PC-3 (cell line): ENCODE results near the gene E2F8. TPM values are rescaled to one million over a fixed set of nuclear protein-coding genes. Genes with fewer than 3 reads are reported as not detected.

Source experiments
- ATAC-seq: fragments of 200-7000 bp; cut with Tn5 transposase; 2 replicates; pipeline ENCODE4 v1.9.1; 2020; ENCODE audit warnings: mild to moderate bottlenecking, moderate library complexity
- BruUV-seq: library from RNA; stranded (reverse); fragments of 400-500 nt; replicated peaks from 2 replicates; lab custom pipeline; 2021; lab: Mats Ljungman, UMichigan
- CTCF ChIA-PET: fragments of 300-600 bp; sonication (Branson Sonifier 250); formaldehyde crosslinking; loops from one replicate; lab custom pipeline; 2022; ENCODE audit warnings: antibody characterized with exemption; lab: Charles Lee
- POLR2A ChIA-PET: fragments of 300-600 bp; sonication (Branson Sonifier 250); formaldehyde crosslinking; loops from one replicate; lab custom pipeline; 2022; ENCODE audit warnings: antibody characterized with exemption; ENCODE audit not compliant: unreplicated experiment; lab: Charles Lee
- DNase-seq: peaks from one replicate; pipeline ENCODE4 v3.0.0-alpha.2; 2015
- H2AFZ ChIP-seq: fragments of 300-600 bp; sonication (generic); 2 replicates; pipeline ENCODE4 v1.6.0; 2016; ENCODE audit warnings: antibody characterized with exemption, low read length
- H3F3A ChIP-seq: fragments of 300-600 bp; sonication (generic); one replicate; pipeline ENCODE4 v1.6.0; 2017; ENCODE audit warnings: antibody characterized with exemption, low read length, control low read depth, mild to moderate bottlenecking; ENCODE audit not compliant: unreplicated experiment
- H3K27ac ChIP-seq: fragments of 300-600 bp; sonication (generic); 2 replicates; pipeline ENCODE4 v1.5.1; 2016; ENCODE audit warnings: mild to moderate bottlenecking, low read length
- H3K27me3 ChIP-seq: fragments of 300-600 bp; sonication (generic); 2 replicates; pipeline ENCODE4 v1.6.1; 2016; ENCODE audit warnings: low read length, mixed read lengths
- H3K36me3 ChIP-seq: fragments of 300-600 bp; sonication (generic); 2 replicates; pipeline ENCODE4 v1.6.1; 2016; ENCODE audit warnings: low read depth, mixed run types, low read length, mixed read lengths
- H3K4me1 ChIP-seq: fragments of 300-600 bp; sonication (generic); 2 replicates; pipeline ENCODE4 v1.5.1; 2016; ENCODE audit warnings: low read length; ENCODE audit not compliant: insufficient read depth
- H3K4me2 ChIP-seq: fragments of 300-600 bp; sonication (generic); 2 replicates; pipeline ENCODE4 v1.6.0; 2016; ENCODE audit warnings: low read length
- H3K4me3 ChIP-seq: fragments of 300-600 bp; sonication (generic); 2 replicates; pipeline ENCODE4 v1.5.1; 2016; ENCODE audit warnings: mild to moderate bottlenecking, low read length, mixed read lengths
- H3K79me2 ChIP-seq: fragments of 300-600 bp; sonication (generic); 2 replicates; pipeline ENCODE4 v1.6.1; 2017; ENCODE audit warnings: low read length, mixed read lengths
- H3K9ac ChIP-seq: fragments of 300-600 bp; sonication (generic); 2 replicates; pipeline ENCODE4 v1.6.0; 2016; ENCODE audit warnings: mild to moderate bottlenecking, low read length
- H3K9me2 ChIP-seq: fragments of 300-600 bp; sonication (generic); replicated peaks from 2 replicates; pipeline ENCODE4 v1.6.1; 2016; ENCODE audit warnings: mixed run types, low read length, mixed read lengths
- H3K9me3 ChIP-seq: fragments of 300-600 bp; sonication (generic); 2 replicates; pipeline ENCODE4 v1.6.1; 2016; ENCODE audit warnings: low read length, mixed read lengths
- H4K20me1 ChIP-seq: fragments of 300-600 bp; sonication (generic); 2 replicates; pipeline ENCODE4 v1.6.1; 2016; ENCODE audit warnings: low read length, mixed read lengths
- EZH2 ChIP-seq: fragments of 300-600 bp; sonication (generic); IDR thresholded peaks from one replicate; pipeline ENCODE4 v1.6.1; 2017; ENCODE audit warnings: antibody characterized with exemption, mild to moderate bottlenecking, low read length; ENCODE audit not compliant: unreplicated experiment
- EZH2phosphoT487 ChIP-seq: fragments of 300-600 bp; sonication (generic); IDR thresholded peaks from 2 replicates; pipeline ENCODE4 v1.6.1; 2018; ENCODE audit warnings: mild to moderate bottlenecking, antibody characterized with exemption, low read length, borderline replicate concordance
- intact Hi-C: fragments of 100-400 bp; cut with micrococcal nuclease; formaldehyde crosslinking; loops from 2 replicates; pipeline ENCODE4 v1.9.0; 2023
- total RNA-seq: library from RNA; depleted of rRNA; stranded (reverse); fragments of >200 nt; gene quantifications from 2 replicates; pipeline ENCODE4 v1.2.3, GENCODE V29; 2014
- TF ChIP-seq, protein P1 (sequence below): fragments of 300-600 bp; sonication (generic); conservative IDR thresholded peaks from 2 replicates; pipeline ENCODE4 v1.5.1; 2017; ENCODE audit warnings: antibody characterized with exemption, low read depth, mild to moderate bottlenecking, low read length

E2F8 gene
- total RNA-seq, 1 experiment from 2014 or later = 11.9 TPM

DNA sequence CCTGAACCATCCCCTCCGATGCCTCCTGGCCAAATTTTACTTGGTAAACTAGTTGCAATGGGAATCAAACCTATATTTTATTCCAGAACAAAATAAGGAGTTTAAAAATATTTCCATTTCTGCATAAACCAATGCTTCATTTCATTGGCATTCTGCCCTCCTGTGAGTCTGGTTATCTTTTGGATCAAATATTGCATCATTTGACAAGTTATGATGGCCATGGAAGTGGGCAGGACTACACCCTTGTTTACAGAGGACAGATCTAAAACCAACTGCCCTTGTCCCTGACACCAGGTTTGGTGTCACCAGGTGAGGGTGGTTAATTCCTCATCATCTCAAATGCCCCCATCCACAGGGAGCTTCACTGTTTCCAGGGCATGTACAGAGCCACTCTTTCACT lies 28.2 kb upstream of the E2F8 start:
- no peak overlapping the region for H3K4me2 ChIP-seq
- BruUV-seq = no TSS peak

DNA sequence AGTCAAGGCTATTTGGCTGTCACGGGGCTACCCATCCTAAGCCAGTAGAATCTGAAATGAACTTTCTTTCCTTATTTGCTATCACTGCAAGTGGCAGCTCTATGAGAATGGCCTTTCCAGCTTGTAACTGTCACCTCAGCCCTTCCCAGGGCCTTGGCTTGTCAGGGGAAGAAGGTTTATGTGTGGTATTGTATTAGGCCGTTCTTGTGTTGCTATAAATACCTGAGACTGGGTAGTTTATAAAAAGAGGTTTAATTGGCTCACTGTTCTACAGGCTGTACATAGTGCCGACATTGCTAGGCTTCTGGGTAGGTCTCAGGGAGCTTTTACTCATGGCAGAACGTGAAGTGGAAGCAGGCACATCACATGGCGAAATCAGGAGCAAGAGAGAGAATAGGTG lies 26.8 kb upstream of the E2F8 start:
- Histone ChIP-seq H3K4me3 (no peak overlapping the region), H2AFZ (no peak overlapping the region), H3K9me3 (no peaks in the 10 kb centered on the region), H3K27ac (no peak overlapping the region), H3K36me3 (no peaks in the 10 kb centered on the region), H3K9me2 (no peaks in the 10 kb centered on the region), H3K79me2 (no peaks in the 10 kb centered on the region), H3K9ac (no peak overlapping the region), H3K4me1 (no peaks in the 10 kb centered on the region), H3F3A (no peaks in the 10 kb centered on the region), H3K27me3 (peaks cover 5% of the 10 kb centered on the region; the same call in 1 of the 2 replicates), H3K4me2 (no peak overlapping the region), H4K20me1 (no peaks in the 10 kb centered on the region)
- TF ChIP-seq, protein P1, sequence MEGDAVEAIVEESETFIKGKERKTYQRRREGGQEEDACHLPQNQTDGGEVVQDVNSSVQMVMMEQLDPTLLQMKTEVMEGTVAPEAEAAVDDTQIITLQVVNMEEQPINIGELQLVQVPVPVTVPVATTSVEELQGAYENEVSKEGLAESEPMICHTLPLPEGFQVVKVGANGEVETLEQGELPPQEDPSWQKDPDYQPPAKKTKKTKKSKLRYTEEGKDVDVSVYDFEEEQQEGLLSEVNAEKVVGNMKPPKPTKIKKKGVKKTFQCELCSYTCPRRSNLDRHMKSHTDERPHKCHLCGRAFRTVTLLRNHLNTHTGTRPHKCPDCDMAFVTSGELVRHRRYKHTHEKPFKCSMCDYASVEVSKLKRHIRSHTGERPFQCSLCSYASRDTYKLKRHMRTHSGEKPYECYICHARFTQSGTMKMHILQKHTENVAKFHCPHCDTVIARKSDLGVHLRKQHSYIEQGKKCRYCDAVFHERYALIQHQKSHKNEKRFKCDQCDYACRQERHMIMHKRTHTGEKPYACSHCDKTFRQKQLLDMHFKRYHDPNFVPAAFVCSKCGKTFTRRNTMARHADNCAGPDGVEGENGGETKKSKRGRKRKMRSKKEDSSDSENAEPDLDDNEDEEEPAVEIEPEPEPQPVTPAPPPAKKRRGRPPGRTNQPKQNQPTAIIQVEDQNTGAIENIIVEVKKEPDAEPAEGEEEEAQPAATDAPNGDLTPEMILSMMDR = no peak
- no peak for TF ChIP-seq EZH2phosphoT487
- no peak for TF ChIP-seq EZH2
- no peak for ATAC-seq
- BruUV-seq = no TSS peak
- CTCF ChIA-PET = no interaction called here
- POLR2A ChIA-PET = no interaction called here
- intact Hi-C loops = no loop called here
- no peak for DNase-seq

More for the DNA sequence above, 28.2 kb upstream of the E2F8 start:
- ChIA-PET POLR2A (no interaction called here), CTCF (no interaction called here)
- DNase-seq (peak; percentile 4), ATAC-seq (no peak)
- intact Hi-C loops = no loop called here
- H3K79me2 ChIP-seq = no peaks in the 10 kb centered on the region
- H3F3A ChIP-seq = no peaks in the 10 kb centered on the region
- H3K9me3 ChIP-seq = no peaks in the 10 kb centered on the region
- peaks cover 5% of the 10 kb centered on the region; the same call in 1 of the 2 replicates for H3K27me3 ChIP-seq
- no peak overlapping the region for H3K27ac ChIP-seq
- no peaks in the 10 kb centered on the region for H3K4me1 ChIP-seq
- TF ChIP-seq, protein P1 = no peak
- H4K20me1 ChIP-seq = no peaks in the 10 kb centered on the region
- no peaks in the 10 kb centered on the region for H3K9me2 ChIP-seq
- no peak overlapping the region for H3K4me3 ChIP-seq
- no peak overlapping the region for H2AFZ ChIP-seq
- H3K36me3 ChIP-seq = no peaks in the 10 kb centered on the region
- H3K9ac ChIP-seq = no peak overlapping the region

DNA sequence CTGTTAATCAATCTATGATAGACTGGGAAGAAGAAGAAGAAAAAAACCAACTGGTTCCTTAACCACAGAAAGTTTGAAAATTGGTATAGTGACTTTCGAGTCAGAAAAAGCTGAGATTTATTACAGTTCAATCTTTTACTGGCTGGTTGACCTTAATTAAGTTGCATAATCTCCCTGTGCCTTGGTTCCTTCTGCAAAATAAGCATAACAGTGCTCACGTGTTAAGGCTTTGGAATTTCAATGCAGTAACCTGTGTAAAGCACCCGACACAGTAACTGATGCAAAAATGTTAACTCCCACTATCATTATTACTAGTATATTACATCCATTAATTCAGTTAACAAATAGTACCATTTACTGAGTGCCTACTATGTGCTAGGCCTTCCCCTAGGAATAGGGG lies 22.6 kb upstream of the E2F8 start:
- no peaks in the 10 kb centered on the region for H3K4me1 ChIP-seq
- CTCF ChIA-PET = no interaction called here
- no peaks in the 10 kb centered on the region for H3K36me3 ChIP-seq
- H3F3A ChIP-seq = no peaks in the 10 kb centered on the region
- H3K27ac ChIP-seq = no peak overlapping the region
- TF ChIP-seq EZH2 (no peak), EZH2phosphoT487 (no peak)
- TF ChIP-seq, protein P1 = no peak
- no TSS peak for BruUV-seq
- POLR2A ChIA-PET = no interaction called here
- no peak overlapping the region for H3K4me2 ChIP-seq
- no peak overlapping the region for H3K4me3 ChIP-seq
- H3K27me3 ChIP-seq = no peaks in the 10 kb centered on the region
- H3K79me2 ChIP-seq = no peaks in the 10 kb centered on the region
- no peaks in the 10 kb centered on the region for H3K9me2 ChIP-seq
- H2AFZ ChIP-seq = no peak overlapping the region
- DNase-seq (no peak), ATAC-seq (no peak)
- H3K9me3 ChIP-seq = no peaks in the 10 kb centered on the region
- H4K20me1 ChIP-seq = no peaks in the 10 kb centered on the region
- intact Hi-C loops = no loop called here
- H3K9ac ChIP-seq = no peak overlapping the region
